ENCODE results near the gene SMIM7.

Gene SMIM7

DNA sequence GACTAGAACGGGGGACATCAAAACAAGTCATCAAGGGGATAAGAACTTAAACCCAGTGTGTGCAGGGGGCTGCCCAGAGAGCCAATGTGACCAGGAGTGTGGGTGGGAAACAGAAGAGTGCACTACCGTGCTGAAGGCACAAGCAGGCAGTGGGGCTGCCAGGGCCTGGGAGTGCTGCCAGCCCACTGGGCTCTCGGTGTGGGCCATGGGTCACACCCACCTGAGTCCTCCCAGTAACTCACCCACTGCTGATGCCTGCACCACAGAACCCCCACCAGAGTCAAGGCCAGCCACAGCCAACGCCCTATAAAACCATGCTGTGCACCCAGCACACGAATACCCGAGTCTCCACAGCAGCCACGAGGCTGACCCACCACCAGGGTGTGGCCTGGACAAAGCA is 40.5 kb downstream of the SMIM7 start:
- TF ChIP-seq, protein P1, sequence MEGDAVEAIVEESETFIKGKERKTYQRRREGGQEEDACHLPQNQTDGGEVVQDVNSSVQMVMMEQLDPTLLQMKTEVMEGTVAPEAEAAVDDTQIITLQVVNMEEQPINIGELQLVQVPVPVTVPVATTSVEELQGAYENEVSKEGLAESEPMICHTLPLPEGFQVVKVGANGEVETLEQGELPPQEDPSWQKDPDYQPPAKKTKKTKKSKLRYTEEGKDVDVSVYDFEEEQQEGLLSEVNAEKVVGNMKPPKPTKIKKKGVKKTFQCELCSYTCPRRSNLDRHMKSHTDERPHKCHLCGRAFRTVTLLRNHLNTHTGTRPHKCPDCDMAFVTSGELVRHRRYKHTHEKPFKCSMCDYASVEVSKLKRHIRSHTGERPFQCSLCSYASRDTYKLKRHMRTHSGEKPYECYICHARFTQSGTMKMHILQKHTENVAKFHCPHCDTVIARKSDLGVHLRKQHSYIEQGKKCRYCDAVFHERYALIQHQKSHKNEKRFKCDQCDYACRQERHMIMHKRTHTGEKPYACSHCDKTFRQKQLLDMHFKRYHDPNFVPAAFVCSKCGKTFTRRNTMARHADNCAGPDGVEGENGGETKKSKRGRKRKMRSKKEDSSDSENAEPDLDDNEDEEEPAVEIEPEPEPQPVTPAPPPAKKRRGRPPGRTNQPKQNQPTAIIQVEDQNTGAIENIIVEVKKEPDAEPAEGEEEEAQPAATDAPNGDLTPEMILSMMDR (IDR thresholded peaks at IDR 0.05; ENCODE audit: insufficient read depth, low read length, poor library complexity, severe bottlenecking), result no peak
- Histone ChIP-seq H3K4me3 (replicated peaks; ENCODE audit: low read depth, low read length) (no peak overlapping the region), H3K27me3 (replicated peaks; ENCODE audit: control insufficient read depth, insufficient read depth, low read length) (no peaks in the 10 kb centered on the region), H3K36me3 (ENCODE audit: control insufficient read depth, insufficient read depth, low read length) (peaks cover 7% of the 10 kb centered on the region)
- no peak for DNase-seq (ENCODE audit: extremely low read depth, insufficient read length)

DNA sequence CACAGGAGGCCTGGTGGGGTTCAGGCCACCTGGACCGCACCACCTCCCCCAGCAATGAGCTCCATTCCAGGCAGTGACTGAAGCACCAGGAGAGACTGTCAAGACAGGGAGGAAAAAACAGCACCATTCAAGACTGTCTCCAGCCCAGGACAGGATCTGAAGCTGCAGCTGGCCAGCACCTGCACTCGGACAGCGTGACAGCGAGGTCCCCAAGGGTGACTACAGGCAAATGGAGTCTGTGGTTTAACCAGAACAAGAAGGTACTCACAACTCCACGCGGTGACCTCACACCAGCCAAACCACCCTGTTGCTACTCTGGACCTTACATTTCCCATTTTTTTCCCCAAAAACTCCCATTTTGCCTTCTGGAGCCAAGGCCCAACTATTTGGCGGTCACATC is 41.7 kb downstream of the SMIM7 start:
- no peak for DNase-seq (ENCODE audit: extremely low read depth, insufficient read length)
- Histone ChIP-seq H3K27me3 (replicated peaks; ENCODE audit: control insufficient read depth, insufficient read depth, low read length) (no peaks in the 10 kb centered on the region), H3K4me3 (replicated peaks; ENCODE audit: low read depth, low read length) (no peak overlapping the region), H3K36me3 (ENCODE audit: control insufficient read depth, insufficient read depth, low read length) (peaks cover 5% of the 10 kb centered on the region)
- TF ChIP-seq, protein P1 (IDR thresholded peaks at IDR 0.05; ENCODE audit: insufficient read depth, low read length, poor library complexity, severe bottlenecking), result no peak

DNA sequence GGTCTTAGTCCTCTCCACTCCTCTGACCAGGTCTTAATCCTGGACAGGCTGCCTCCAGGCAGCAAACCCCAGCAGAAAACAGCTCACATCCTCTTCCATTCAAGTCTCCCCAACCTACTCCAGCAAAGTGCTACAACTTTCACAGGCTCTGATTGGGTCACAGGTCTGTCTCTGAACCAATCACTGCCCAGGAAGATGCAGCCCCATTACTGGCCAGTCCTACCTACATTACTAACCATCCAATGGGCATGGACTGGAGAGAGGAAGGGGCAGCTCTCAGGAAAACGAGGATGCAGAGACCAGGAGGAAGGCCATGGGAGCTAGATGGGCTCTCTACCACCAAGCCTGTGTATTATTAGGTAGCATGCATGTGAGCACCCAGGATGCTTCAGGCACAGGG is 44.1 kb downstream of the SMIM7 start:
- H3K36me3 ChIP-seq (ENCODE audit: control insufficient read depth, insufficient read depth, low read length), result peaks cover 3% of the 10 kb centered on the region
- DNase-seq (ENCODE audit: extremely low read depth, insufficient read length), result no peak
- TF ChIP-seq, protein P1 (IDR thresholded peaks at IDR 0.05; ENCODE audit: insufficient read depth, low read length, poor library complexity, severe bottlenecking), result no peak

DNA sequence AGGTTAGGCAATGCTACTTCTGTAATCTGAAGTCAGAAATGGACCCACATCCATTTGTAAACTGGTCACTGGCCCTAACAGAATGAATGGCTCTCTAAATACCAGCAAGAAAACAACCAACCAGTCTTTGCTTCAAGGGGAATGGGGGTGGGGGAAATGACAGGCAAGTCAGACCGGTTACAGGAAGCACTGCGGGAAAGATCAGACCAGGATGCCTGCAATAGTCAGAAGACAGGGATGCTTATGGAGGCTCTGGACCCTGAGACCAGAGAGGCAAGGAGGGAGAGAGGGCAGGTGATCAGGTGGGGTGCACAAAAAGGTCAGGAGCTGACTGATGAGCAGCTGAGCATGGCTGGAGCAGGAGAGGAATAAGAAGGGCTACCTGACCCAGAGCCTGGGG is 45.0 kb downstream of the SMIM7 start:
- TF ChIP-seq, protein P1 (IDR thresholded peaks at IDR 0.05; ENCODE audit: insufficient read depth, low read length, poor library complexity, severe bottlenecking), result no peak
- no peak overlapping the region for H3K4me3 ChIP-seq (replicated peaks; ENCODE audit: low read depth, low read length)
- H3K36me3 ChIP-seq (ENCODE audit: control insufficient read depth, insufficient read depth, low read length), result peaks cover 3% of the 10 kb centered on the region
- no peak for DNase-seq (ENCODE audit: extremely low read depth, insufficient read length)
- H3K27me3 ChIP-seq (replicated peaks; ENCODE audit: control insufficient read depth, insufficient read depth, low read length), result no peaks in the 10 kb centered on the region

More for the DNA sequence above, 44.1 kb downstream of the SMIM7 start:
- no peaks in the 10 kb centered on the region for H3K27me3 ChIP-seq (replicated peaks; ENCODE audit: control insufficient read depth, insufficient read depth, low read length)
- H3K4me3 ChIP-seq (replicated peaks; ENCODE audit: low read depth, low read length), result no peak overlapping the region

DNA sequence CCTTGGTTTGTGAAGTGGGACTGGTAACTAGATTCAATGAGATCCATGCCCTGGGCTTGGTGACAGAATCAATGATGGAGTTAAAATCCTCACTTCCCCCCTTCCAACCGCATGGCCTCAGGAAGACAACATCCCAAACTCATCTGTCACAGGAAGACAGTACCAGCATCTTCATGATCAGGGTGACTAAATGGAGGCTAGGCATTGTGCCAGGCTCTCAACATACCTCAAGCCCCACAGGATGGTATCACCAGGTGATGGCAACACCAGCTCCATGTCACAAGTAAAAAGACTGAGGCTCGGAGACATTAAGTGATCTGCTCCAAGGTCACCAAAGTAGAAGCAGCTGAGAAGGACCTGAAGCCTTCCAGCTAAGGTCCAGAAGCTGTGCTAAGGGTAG is 46.1 kb downstream of the SMIM7 start:
- TF ChIP-seq, protein P1 (IDR thresholded peaks at IDR 0.05; ENCODE audit: insufficient read depth, low read length, poor library complexity, severe bottlenecking), result no peak
- no peaks in the 10 kb centered on the region for H3K27me3 ChIP-seq (replicated peaks; ENCODE audit: control insufficient read depth, insufficient read depth, low read length)
- no peak for DNase-seq (ENCODE audit: extremely low read depth, insufficient read length)
- peaks cover 3% of the 10 kb centered on the region for H3K36me3 ChIP-seq (ENCODE audit: control insufficient read depth, insufficient read depth, low read length)
- H3K4me3 ChIP-seq (replicated peaks; ENCODE audit: low read depth, low read length), result no peak overlapping the region

DNA sequence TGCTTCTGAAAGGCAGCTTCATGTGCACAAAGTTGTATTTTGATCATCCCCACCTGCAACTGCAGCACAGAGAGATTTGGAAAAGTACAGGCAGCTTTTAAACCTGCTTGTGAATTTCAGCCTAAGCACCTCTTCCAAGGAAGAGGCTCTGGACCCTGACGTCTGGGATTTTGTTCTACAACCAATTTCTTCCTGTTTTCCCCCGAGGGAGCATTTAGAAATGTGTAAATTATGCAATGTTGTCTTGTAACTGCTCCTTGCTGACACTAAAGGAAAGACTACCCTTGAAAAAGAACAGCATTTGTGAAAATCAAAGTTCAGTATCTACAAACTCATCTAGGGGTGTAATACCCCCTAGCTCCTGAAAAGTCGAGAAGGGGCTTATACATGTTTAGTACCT is 47.3 kb downstream of the SMIM7 start:
- no peak for DNase-seq (ENCODE audit: extremely low read depth, insufficient read length)
- peaks cover 1% of the 10 kb centered on the region; the same call in 1 of the 2 replicates for H3K36me3 ChIP-seq (ENCODE audit: control insufficient read depth, insufficient read depth, low read length)
- TF ChIP-seq, protein P1 (IDR thresholded peaks at IDR 0.05; ENCODE audit: insufficient read depth, low read length, poor library complexity, severe bottlenecking), result no peak
- H3K4me3 ChIP-seq (replicated peaks; ENCODE audit: low read depth, low read length), result no peak overlapping the region
- no peaks in the 10 kb centered on the region for H3K27me3 ChIP-seq (replicated peaks; ENCODE audit: control insufficient read depth, insufficient read depth, low read length)

Data from GM06990 (cell line).